Kidney (tissue), 14 donors: ENCODE data around the gene GBGT1. TPM values are rescaled to one million over a fixed set of nuclear protein-coding genes. Genes with fewer than 3 reads are reported as not detected.

Source experiments
- DNase-seq, 5 donors: peaks; one replicate each; pipeline ENCODE4 v3.0.0-alpha.2; 2013 to 2020
- FAIRE-seq: peaks from 2 replicates; lab custom pipeline; 2012; peaks lifted over from hg19 to GRCh38; lab: Jason Lieb, UNC
- H3K27ac ChIP-seq, 2 donors: one replicate each; pipeline ENCODE4 v1.7.0; 2013; ENCODE audit warnings: low read depth in 2 of 2, low read length in 2 of 2, inconsistent platforms in 1 of 2
- H3K27me3 ChIP-seq: one replicate; pipeline ENCODE4 v1.7.1; 2013; ENCODE audit warnings: low read length, inconsistent platforms; ENCODE audit not compliant: control insufficient read depth, insufficient read depth
- H3K36me3 ChIP-seq, 3 donors: one replicate each; pipeline versions ENCODE4 v1.7.0 to v1.7.1; 2013; ENCODE audit warnings: low read length in 3 of 3, control low read depth in 1 of 3, inconsistent platforms in 1 of 3; ENCODE audit not compliant: insufficient read depth in 3 of 3, control insufficient read depth in 2 of 3
- H3K4me1 ChIP-seq, 3 donors: one replicate each; pipeline versions ENCODE4 v1.7.0 to v1.7.1; 2013; ENCODE audit warnings: low read length in 3 of 3, inconsistent platforms in 1 of 3, low read depth in 1 of 3; ENCODE audit not compliant: control insufficient read depth in 2 of 3, insufficient read depth in 2 of 3
- H3K4me3 ChIP-seq, 3 donors: one replicate each; pipeline versions ENCODE4 v1.7.0 to v1.8.1; 2013; ENCODE audit warnings: low read length in 3 of 3, control low read depth in 1 of 3, inconsistent platforms in 1 of 3
- H3K9ac ChIP-seq, 3 donors: one replicate each; pipeline versions ENCODE4 v1.7.0 to v1.7.1; 2013; ENCODE audit warnings: low read length in 3 of 3, control low read depth in 1 of 3, inconsistent platforms in 1 of 3
- H3K9me3 ChIP-seq, 3 donors: one replicate each; pipeline versions ENCODE4 v1.7.0 to v1.7.1; 2013; ENCODE audit warnings: low read length in 3 of 3, control low read depth in 1 of 3, inconsistent platforms in 1 of 3; ENCODE audit not compliant: control insufficient read depth in 2 of 3, insufficient read depth in 1 of 3
- CTCF ChIP-seq: IDR thresholded peaks from 3 replicates; pipeline ENCODE4 v1.5.1; 2012; ENCODE audit warnings: mild to moderate bottlenecking, moderate library complexity, borderline replicate concordance; ENCODE audit not compliant: insufficient read depth; ENCODE audit errors: extremely low read depth
- intact Hi-C: fragments of 100-400 bp; cut with DNase I; formaldehyde crosslinking; loops from one replicate; pipeline ENCODE4 v1.11.1; 2022
- polyA plus RNA-seq: library from polyadenylated mRNA; stranded (reverse); fragments of 350-450 nt; fragmentation: Illumina TruSeq; extraction: RNeasy Lipid Tissue Mini Kit (QIAGEN cat#74804); gene quantifications from one replicate; pipeline ENCODE4 v1.2.3, GENCODE V29; 2014; ENCODE audit warnings: low read depth, low replicate concordance; ENCODE audit not compliant: insufficient read depth
- total RNA-seq: library from RNA; stranded (reverse); fragmentation: NEBNext Ultra II Directional; extraction: Animal tissue kit (Norgen Biotek cat#: 25700); gene quantifications from one replicate; pipeline ENCODE4 v1.2.1, GENCODE V29; 2021
- donor health status: control.
- donor health status: control.
- donor health status: control.
- donor health status: control.
- donor health status: control.
- donor health status: DM: yes; HTN: yes; CAD: no.
- donor health status: Normal renal cell carcinoma (clear cell type).

GBGT1 gene
- total and polyA plus RNA-seq, 2 donors from 2014 or later, result 7.9 to 21.6 TPM

DNA sequence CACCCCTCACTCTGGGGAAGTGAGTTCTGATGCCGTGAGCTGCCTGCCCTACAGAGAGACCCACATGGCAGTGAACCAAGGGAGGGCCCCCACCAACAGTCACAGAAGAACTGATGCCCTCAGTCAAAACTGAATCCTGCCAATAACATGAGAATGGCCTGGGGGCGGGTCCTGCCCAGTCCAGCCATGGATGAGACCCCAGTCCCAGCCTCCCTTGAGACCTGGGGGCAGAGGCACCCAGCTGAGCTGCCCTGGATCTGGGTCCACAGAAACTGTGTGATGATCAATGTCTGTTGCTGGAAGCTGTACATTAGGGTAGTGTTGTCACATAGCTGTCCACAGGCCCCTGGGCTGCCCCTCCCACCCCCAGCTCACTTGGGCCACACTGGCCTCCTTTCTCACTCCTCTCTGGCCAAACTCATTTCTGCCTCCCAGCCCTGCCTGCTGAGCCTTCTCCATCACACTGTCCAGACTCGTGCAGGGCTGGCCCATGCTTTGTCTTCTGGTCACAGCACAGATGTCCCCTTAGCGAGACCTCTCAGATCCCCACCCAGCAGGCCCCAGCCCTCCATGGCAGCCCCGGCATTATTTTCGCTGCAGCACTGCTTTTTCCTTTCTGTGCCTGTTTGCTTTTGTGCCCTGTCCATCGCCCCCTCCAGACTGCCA is 16.8 kb downstream of the GBGT1 start:
- intact Hi-C loops, result no loop called here

DNA sequence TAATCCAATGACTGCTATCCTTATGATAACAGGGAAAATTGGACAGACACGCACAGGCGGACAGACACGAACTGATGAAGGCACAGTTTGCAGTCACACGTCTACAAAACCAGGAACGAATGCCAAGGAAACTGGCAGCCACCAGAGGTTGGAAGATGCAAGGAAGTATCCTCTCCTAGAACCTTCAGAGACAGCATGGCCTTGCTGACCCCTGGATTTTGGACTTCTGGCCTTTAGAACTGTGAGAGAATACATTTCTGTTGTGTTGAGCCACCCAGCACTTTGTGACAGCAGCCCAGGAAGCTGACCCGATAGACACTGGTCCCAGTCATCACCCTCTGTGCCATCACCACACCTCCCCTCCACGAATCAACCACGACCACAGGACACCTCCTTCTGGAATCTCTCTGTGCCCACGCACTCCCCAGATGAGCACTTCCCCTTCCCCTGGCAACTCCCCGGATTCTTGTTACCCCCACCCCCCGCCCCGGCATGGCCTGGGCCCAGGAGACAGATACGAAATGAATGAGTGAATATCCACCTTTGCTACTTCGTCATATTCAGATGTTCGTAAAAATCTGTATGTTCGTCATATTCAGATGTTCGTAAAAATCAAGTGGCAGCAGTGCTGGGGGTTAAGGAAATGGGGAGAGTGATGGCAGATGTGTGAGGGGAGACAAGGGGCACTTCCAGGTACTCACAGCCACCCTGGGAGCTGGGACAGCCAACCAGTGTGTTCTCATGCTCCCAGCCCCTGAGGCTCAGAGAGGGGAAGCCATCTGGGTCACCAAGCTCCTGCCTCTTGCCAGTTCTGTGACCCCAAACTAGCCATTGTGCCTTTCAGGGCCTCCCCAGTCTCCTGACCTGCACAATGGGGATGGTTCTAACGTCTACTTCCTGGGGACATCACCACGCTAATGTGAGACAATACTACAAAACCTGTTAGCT is 18.5 kb downstream of the GBGT1 start:
- FAIRE-seq, result no peak
- H3K4me3 ChIP-seq, result peak overlapping the region in 1 of 3 donors; percentile 49
- H3K4me1 ChIP-seq, result peaks cover 0 to 30% (median 15%) of the 10 kb centered on the region in 3 donors

More for the DNA sequence above, 16.8 kb downstream of the GBGT1 start:
- Histone ChIP-seq H3K9me3 (no peaks in the 10 kb centered on the region), H3K4me3 (no peak overlapping the region), H3K36me3 (no peaks in the 10 kb centered on the region), H3K27ac (no peak overlapping the region), H3K27me3 (no peaks in the 10 kb centered on the region), H3K9ac (peak overlapping the region in 1 of 3 donors; percentile 34), H3K4me1 (peaks cover 0 to 23% (median 15%) of the 10 kb centered on the region in 3 donors)
- FAIRE-seq, result no peak
- peak in 1 of 5 donors; percentile 65 for DNase-seq
- no peak for TF ChIP-seq CTCF

More for the DNA sequence above, 18.5 kb downstream of the GBGT1 start:
- Histone ChIP-seq H3K27ac (no peak overlapping the region), H3K27me3 (no peaks in the 10 kb centered on the region), H3K9ac (peak overlapping the region in 1 of 3 donors; percentile 82), H3K36me3 (no peaks in the 10 kb centered on the region), H3K9me3 (no peaks in the 10 kb centered on the region)
- DNase-seq, result no peak
- intact Hi-C loops, result loop anchor here (5.0 kb wide), 1 partner anchor 43 kb away; no protein-coding TSS in a partner anchor
- no peak for TF ChIP-seq CTCF
